ENCODE measurements around the gene SNRPD2. TPM values are rescaled to one million over a fixed set of nuclear protein-coding genes. Genes with fewer than 3 reads are reported as not detected.

The SNRPD2 gene
- polyA plus RNA-seq, 10 donors = 206 to 339 (median 266) TPM

GRCh38 chr19:45663800-45664199 is 28.0 kb downstream of the SNRPD2 start:
- DNase-seq = no peak

- no peak for DNase-seq
These were observed 31.1 kb downstream of the SNRPD2 start for GRCh38 chr19:45660636-45661035.

GRCh38 chr19:45659096-45659729 is 32.5 kb downstream of the SNRPD2 start:
- DNase-seq = no peak

- DNase-seq = no peak
These were observed 34.1 kb downstream of the SNRPD2 start for GRCh38 chr19:45657520-45658167.

GRCh38 chr19:45655073-45655472 is 36.7 kb downstream of the SNRPD2 start:
- DNase-seq = no peak

- DNase-seq = no peak
These were observed 38.1 kb downstream of the SNRPD2 start for GRCh38 chr19:45653634-45654033.

- no peak for DNase-seq
These were observed 41.0 kb downstream of the SNRPD2 start for GRCh38 chr19:45650722-45651121.

- DNase-seq = no peak
These were observed 45.4 kb downstream of the SNRPD2 start for GRCh38 chr19:45646345-45646698.

GRCh38 chr19:45645631-45646344 is 46.0 kb downstream of the SNRPD2 start:
- peak; percentile 73 to 84 (median 78) for DNase-seq

- no peak for DNase-seq
These were observed 46.6 kb downstream of the SNRPD2 start for GRCh38 chr19:45645068-45645630.

- DNase-seq = no peak
These were observed 47.6 kb downstream of the SNRPD2 start for GRCh38 chr19:45643927-45644771.

- peak; percentile 62 to 91 (median 84) for DNase-seq
These were observed 48.5 kb downstream of the SNRPD2 start for GRCh38 chr19:45643024-45643926.

- peak in 2 of 3 donors; percentile 56 to 64 for DNase-seq
These were observed 50.3 kb downstream of the SNRPD2 start for GRCh38 chr19:45641274-45642105.

- no peak for DNase-seq
These were observed 50.9 kb downstream of the SNRPD2 start for GRCh38 chr19:45640849-45641273.

- DNase-seq = peak in 2 of 3 donors; percentile 20 to 59
These were observed 52.6 kb downstream of the SNRPD2 start, which contains the start of gene EML2 for GRCh38 chr19:45638930-45639729. EML2 (minus strand) TSS chr19:45639397; CDS start chr19:45639376, 21 bp downstream.

GRCh38 chr19:45637890-45638667 is 53.7 kb downstream of the SNRPD2 start:
- DNase-seq = peak in 1 of 3 donors; percentile 10

Measured in muscle of back (tissue), 11 donors.